Measurements from ENCODE around the gene PDGFA.

The PDGFA gene

GRCh38 chr7:498678-499641, 20.7 kb downstream of the PDGFA start:
- TF ChIP-seq JUND (IDR thresholded peaks at IDR 0.05; ENCODE audit: low read depth) = no peak
- in situ Hi-C loops (cut with HindIII; ENCODE audit: low pct_unique_long_range_greater_than_20kb, low sequenced_read_pairs) = no loop called here

GRCh38 chr7:497946-498655, 21.5 kb downstream of the PDGFA start:
- in situ Hi-C loops (cut with HindIII; ENCODE audit: low pct_unique_long_range_greater_than_20kb, low sequenced_read_pairs) = no loop called here
- DNase-seq (ENCODE audit: low read depth in 1 of 2, low spot score in 1 of 2) = no peak
- TF ChIP-seq JUND (IDR thresholded peaks at IDR 0.05; ENCODE audit: low read depth) = no peak

More at GRCh38 chr7:498678-499641, 20.7 kb downstream of the PDGFA start:
- DNase-seq (ENCODE audit: low read depth in 1 of 2, low spot score in 1 of 2) = no peak

- TF ChIP-seq JUND (IDR thresholded peaks at IDR 0.05; ENCODE audit: low read depth) = no peak
- no peak for DNase-seq (ENCODE audit: low read depth in 1 of 2, low spot score in 1 of 2)
- in situ Hi-C loops (cut with HindIII; ENCODE audit: low pct_unique_long_range_greater_than_20kb, low sequenced_read_pairs) = no loop called here
Measured at GRCh38 chr7:497346-497745, 22.3 kb downstream of the PDGFA start.

GRCh38 chr7:496528-497295, 22.9 kb downstream of the PDGFA start:
- no peak for TF ChIP-seq JUND (IDR thresholded peaks at IDR 0.05; ENCODE audit: low read depth)
- DNase-seq (ENCODE audit: low read depth in 1 of 2, low spot score in 1 of 2) = no peak
- in situ Hi-C loops (cut with HindIII; ENCODE audit: low pct_unique_long_range_greater_than_20kb, low sequenced_read_pairs) = no loop called here

GRCh38 chr7:495761-496321, 23.8 kb downstream of the PDGFA start:
- in situ Hi-C loops (cut with HindIII; ENCODE audit: low pct_unique_long_range_greater_than_20kb, low sequenced_read_pairs) = no loop called here

GRCh38 chr7:495326-495725, 24.3 kb downstream of the PDGFA start:
- in situ Hi-C loops (cut with HindIII; ENCODE audit: low pct_unique_long_range_greater_than_20kb, low sequenced_read_pairs) = no loop called here
- TF ChIP-seq JUND (IDR thresholded peaks at IDR 0.05; ENCODE audit: low read depth) = no peak
- DNase-seq (ENCODE audit: low read depth in 1 of 2, low spot score in 1 of 2) = no peak

More at GRCh38 chr7:495761-496321, 23.8 kb downstream of the PDGFA start:
- TF ChIP-seq JUND (IDR thresholded peaks at IDR 0.05; ENCODE audit: low read depth) = no peak
- DNase-seq (ENCODE audit: low read depth in 1 of 2, low spot score in 1 of 2) = no peak

GRCh38 chr7:494906-495305, 24.7 kb downstream of the PDGFA start:
- in situ Hi-C loops (cut with HindIII; ENCODE audit: low pct_unique_long_range_greater_than_20kb, low sequenced_read_pairs) = no loop called here
- TF ChIP-seq JUND (IDR thresholded peaks at IDR 0.05; ENCODE audit: low read depth) = no peak
- no peak for DNase-seq (ENCODE audit: low read depth in 1 of 2, low spot score in 1 of 2)

GRCh38 chr7:494259-494687, 25.4 kb downstream of the PDGFA start:
- in situ Hi-C loops (cut with HindIII; ENCODE audit: low pct_unique_long_range_greater_than_20kb, low sequenced_read_pairs) = no loop called here
- peak in 1 of 2 experiments; percentile 67 for DNase-seq (ENCODE audit: low read depth in 1 of 2, low spot score in 1 of 2)
- no peak for TF ChIP-seq JUND (IDR thresholded peaks at IDR 0.05; ENCODE audit: low read depth)

- no peak for TF ChIP-seq JUND (IDR thresholded peaks at IDR 0.05; ENCODE audit: low read depth)
- in situ Hi-C loops (cut with HindIII; ENCODE audit: low pct_unique_long_range_greater_than_20kb, low sequenced_read_pairs) = no loop called here
- no peak for DNase-seq (ENCODE audit: low read depth in 1 of 2, low spot score in 1 of 2)
Measured at GRCh38 chr7:493661-494251, 25.9 kb downstream of the PDGFA start.

- TF ChIP-seq JUND (IDR thresholded peaks at IDR 0.05; ENCODE audit: low read depth) = no peak
- in situ Hi-C loops (cut with HindIII; ENCODE audit: low pct_unique_long_range_greater_than_20kb, low sequenced_read_pairs) = no loop called here
- no peak for DNase-seq (ENCODE audit: low read depth in 1 of 2, low spot score in 1 of 2)
Measured at GRCh38 chr7:492714-493065, 27.0 kb downstream of the PDGFA start.

GRCh38 chr7:491958-492713, 27.5 kb downstream of the PDGFA start:
- in situ Hi-C loops (cut with HindIII; ENCODE audit: low pct_unique_long_range_greater_than_20kb, low sequenced_read_pairs) = no loop called here
- TF ChIP-seq JUND (IDR thresholded peaks at IDR 0.05; ENCODE audit: low read depth) = no peak
- no peak for DNase-seq (ENCODE audit: low read depth in 1 of 2, low spot score in 1 of 2)
